ENCODE results near the gene SDHAF2. TPM values are rescaled to one million over a fixed set of nuclear protein-coding genes. Genes with fewer than 3 reads are reported as not detected.

SDHAF2 gene
- polyA plus RNA-seq, 1 experiment: 81.1 TPM

DNA sequence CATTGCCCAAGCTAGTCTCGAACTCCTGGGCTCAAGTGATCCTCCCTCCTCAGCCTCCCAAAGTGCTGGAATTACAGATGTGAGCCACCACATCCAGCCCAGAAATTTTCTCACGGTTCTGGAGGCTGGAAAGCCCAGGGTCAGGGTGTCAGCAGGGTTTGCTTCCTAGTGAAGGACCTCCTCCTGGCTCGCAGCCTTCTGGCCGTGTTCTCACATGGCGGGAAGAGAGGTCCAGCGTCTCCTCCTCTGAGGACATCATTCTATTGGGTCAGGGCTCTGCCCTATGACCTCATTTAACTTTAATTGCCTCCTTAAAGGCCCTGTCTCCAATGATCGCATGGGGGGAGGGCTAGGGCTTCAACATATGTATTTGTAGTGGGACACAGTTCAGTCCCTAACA, 38.1 kb downstream of the SDHAF2 start:
- Histone ChIP-seq H3K36me3 (ENCODE audit: control insufficient read depth, insufficient read depth, low read length) (peaks cover 2% of the 10 kb centered on the region), H3K27me3 (ENCODE audit: control insufficient read depth, insufficient read depth, low read length) (no peaks in the 10 kb centered on the region), H3K4me3 (ENCODE audit: low read depth, low read length) (no peak overlapping the region)
- POLR2A ChIA-PET: no interaction called here
- DNase-seq (ENCODE audit: low read depth): no peak
- no peak for TF ChIP-seq CTCF (IDR thresholded peaks at IDR 0.05; ENCODE audit: insufficient read depth, low read depth, low read length)
- CTCF ChIA-PET: interaction anchor here (1.1 to 6.7 kb wide), 3 partner anchors 11 to 49 kb away, joined by 3 to 37 read pairs (median 9); no protein-coding TSS in a partner anchor

DNA sequence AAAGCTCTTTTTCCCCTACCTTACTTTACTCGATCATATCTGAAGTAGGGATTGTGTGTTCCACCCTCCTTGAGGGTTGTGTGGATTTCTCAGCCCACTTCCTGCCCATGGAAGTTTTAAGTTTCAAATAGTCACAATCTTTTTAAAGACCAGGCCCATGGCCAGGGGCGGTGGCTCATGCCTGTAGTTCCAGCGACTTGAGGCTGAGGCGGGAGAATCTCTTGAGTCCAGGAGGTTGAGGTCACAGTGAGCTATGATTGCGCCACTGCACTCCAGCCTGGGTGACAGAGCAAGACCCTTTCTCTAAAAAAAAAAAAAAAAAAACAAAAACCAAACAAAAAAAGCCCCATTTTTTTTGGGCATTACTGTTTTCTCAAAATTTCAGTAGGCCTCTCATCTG, 42.4 kb downstream of the SDHAF2 start:
- DNase-seq (ENCODE audit: low read depth): no peak
- TF ChIP-seq CTCF (IDR thresholded peaks at IDR 0.05; ENCODE audit: insufficient read depth, low read depth, low read length): no peak
- Histone ChIP-seq H3K4me3 (ENCODE audit: low read depth, low read length) (no peak overlapping the region), H3K27me3 (ENCODE audit: control insufficient read depth, insufficient read depth, low read length) (no peaks in the 10 kb centered on the region), H3K36me3 (ENCODE audit: control insufficient read depth, insufficient read depth, low read length) (no peaks in the 10 kb centered on the region; the same call in none of the 2 replicates)
- ChIA-PET POLR2A (no interaction called here), CTCF (interaction anchor here (0.7 to 6.7 kb wide), 4 partner anchors 26 to 166 kb away, joined by 3 to 37 read pairs (median 4); no protein-coding TSS in a partner anchor)

DNA sequence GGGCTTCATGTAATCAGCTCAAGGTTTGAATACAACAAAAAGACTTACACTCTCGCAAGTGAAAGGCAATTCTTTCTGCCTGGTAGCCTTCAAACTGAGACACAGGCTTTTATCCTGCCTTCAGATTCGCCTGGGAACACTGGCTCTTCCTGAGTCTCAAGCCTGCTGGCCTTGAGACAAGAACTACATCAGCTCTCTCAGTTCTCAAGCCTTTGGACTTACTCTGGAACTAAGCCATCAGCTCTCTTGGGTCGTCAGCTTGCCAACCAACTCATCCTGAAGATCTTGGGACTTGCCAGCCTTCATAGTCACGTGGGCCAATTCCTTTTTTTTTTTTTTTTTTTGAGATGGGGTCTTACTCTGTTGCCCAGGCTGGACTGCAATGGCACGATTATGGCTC, 42.9 kb downstream of the SDHAF2 start:
- no peaks in the 10 kb centered on the region for H3K27me3 ChIP-seq (ENCODE audit: control insufficient read depth, insufficient read depth, low read length)
- no peak for DNase-seq (ENCODE audit: low read depth)
- ChIA-PET POLR2A (no interaction called here), CTCF (interaction anchor here (1.3 to 6.7 kb wide), 2 partner anchors 38 to 44 kb away, joined by 3 to 37 read pairs; no protein-coding TSS in a partner anchor)
- H3K4me3 ChIP-seq (ENCODE audit: low read depth, low read length): no peak overlapping the region
- H3K36me3 ChIP-seq (ENCODE audit: control insufficient read depth, insufficient read depth, low read length): no peaks in the 10 kb centered on the region; the same call in none of the 2 replicates
- no peak for TF ChIP-seq CTCF (IDR thresholded peaks at IDR 0.05; ENCODE audit: insufficient read depth, low read depth, low read length)

GRCh38 chr11:61473370-61474012, 43.6 kb downstream of the SDHAF2 start:
- no peaks in the 10 kb centered on the region; the same call in none of the 2 replicates for H3K36me3 ChIP-seq (ENCODE audit: control insufficient read depth, insufficient read depth, low read length)
- ChIA-PET CTCF (interaction anchor here (1.3 to 6.7 kb wide), 3 partner anchors 39 to 163 kb away, joined by 3 to 93 read pairs (median 37); no protein-coding TSS in a partner anchor), POLR2A (no interaction called here)
- H3K27me3 ChIP-seq (ENCODE audit: control insufficient read depth, insufficient read depth, low read length): no peaks in the 10 kb centered on the region
- no peak for DNase-seq (ENCODE audit: low read depth)
- TF ChIP-seq CTCF (IDR thresholded peaks at IDR 0.05; ENCODE audit: insufficient read depth, low read depth, low read length): no peak
- no peak overlapping the region for H3K4me3 ChIP-seq (ENCODE audit: low read depth, low read length)

DNA sequence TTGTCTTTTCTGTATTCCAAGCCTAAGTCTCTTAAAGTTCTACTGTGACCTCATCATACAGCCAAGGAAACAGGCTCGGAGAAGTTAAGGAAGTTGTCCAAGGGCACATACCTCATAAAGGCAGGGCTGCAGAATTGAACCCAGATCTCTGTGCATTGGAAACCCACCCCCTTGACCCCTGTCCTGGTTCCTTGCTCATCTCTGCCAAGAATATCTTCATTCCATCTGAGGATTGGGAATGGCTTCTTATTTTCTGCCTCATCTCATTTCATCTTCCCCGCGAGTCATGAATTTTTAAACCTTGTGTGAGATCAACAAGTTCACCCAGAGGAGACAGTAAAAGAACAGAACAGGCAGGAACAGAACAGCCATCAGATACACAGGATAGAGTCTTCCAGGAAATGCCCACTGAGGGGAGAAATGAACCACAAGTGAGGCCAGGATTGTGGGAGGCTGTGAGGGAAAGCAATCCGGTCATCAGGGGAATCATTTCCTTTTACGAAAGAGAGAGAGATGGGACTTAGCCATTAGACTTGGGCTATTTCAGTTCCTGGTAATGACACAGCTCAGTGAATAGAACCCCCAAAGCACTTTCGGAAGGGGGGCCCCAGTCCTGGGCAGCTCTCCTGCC, 44.2 kb downstream of the SDHAF2 start:
- Histone ChIP-seq H3K27me3 (ENCODE audit: control insufficient read depth, insufficient read depth, low read length) (no peaks in the 10 kb centered on the region), H3K36me3 (ENCODE audit: control insufficient read depth, insufficient read depth, low read length) (no peaks in the 10 kb centered on the region; the same call in none of the 2 replicates), H3K4me3 (ENCODE audit: low read depth, low read length) (no peak overlapping the region)
- no peak for DNase-seq (ENCODE audit: low read depth)
- ChIA-PET CTCF (interaction anchor here (0.9 to 6.1 kb wide), 5 partner anchors 28 to 162 kb away, joined by 3 to 156 read pairs (median 35); no protein-coding TSS in a partner anchor), POLR2A (no interaction called here)
- TF ChIP-seq CTCF (IDR thresholded peaks at IDR 0.05; ENCODE audit: insufficient read depth, low read depth, low read length): no peak

All from BJ (cell line).